SKM-1 (cell line): Measurements from ENCODE around the gene ZCCHC9.

ENCODE experiments used
- DNase-seq: peaks from one replicate; lab custom pipeline; 2025; ENCODE audit not compliant: unreplicated experiment; lab: John Stamatoyannopoulos, UW

The ZCCHC9 gene

DNA sequence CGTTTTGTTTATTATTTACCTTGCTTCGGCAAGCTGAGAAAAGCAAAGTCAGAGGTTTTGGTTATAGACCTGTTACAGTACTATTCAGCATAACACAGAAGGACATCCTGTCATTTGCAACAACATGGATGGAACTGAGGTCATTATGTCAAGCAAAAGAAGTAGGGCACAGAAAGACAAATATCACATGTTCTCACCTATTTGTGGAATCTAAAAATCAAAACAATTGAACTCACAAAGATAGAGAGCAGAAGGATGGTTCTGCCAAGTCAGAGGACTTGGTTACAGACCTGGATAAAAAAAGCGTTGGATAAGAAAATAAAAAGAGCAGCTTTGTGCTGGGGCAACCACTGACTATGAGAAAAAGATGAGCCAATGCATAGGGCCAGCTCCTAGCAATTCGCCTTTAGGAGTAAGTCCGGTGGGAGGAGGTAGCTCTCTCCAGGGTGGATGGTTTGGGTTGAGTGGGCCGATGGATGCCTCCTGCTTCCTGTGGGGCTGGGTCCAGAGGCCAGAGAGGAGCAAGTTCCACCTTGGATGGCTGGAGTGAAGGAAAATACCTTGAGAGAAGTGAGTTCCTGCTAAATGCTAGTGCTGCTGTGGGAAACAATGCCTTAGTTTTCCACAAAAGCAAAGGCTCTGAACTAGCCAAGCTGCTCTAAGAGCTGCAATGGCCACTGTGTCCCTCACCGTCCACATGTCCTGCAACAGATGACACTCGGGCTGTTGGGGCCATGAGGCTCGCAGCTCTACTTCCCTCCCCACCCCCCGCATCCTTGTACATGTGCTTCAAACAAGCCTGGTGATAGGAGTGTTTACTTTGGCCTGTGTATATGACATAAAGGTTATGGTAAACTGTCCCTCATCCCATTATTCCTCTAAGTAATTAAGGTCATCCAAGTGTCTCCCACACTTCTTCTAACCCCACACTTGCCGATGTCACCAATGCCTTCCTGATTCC is 54.2 kb downstream of the ZCCHC9 start:
- no peak for DNase-seq

DNA sequence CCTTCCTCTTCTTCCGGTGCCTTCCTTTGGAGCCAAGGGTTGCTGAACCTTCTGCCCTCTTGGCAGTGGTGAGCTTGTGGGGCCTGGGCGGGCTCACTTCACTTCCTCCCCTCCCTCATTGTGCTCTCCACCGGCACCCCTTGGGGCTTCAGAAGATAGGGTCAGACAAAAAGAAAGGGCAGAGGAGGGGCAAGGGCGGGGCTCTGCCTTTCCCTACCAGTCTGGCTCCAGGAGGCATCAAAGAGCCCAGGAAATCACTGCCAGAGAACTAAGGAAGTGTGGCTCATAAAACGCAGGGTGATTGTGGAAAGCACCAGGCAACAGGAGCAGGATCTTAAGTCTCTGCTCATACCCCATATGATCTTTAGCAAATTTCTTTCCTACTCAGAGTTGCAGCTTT is 57.7 kb downstream of the ZCCHC9 start:
- DNase-seq: no peak

DNA sequence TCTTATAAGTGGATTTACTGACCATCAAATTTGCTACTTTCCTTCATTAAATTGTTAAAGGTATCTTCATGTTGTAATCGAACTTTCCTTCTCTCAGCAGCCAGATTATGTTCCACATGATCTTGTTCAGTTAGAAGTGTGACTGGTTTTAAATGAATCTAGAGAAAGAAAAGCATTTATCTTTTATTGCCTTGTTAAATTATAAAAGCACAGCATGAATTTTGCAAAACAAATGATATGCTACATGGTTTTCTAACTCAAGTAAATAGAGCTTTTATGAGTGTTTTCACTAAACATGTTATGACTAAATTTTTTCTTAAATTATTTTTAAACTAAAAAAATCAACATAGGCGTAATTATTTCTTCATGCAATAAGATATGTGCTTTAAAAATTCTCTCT is 58.5 kb downstream of the ZCCHC9 start:
- DNase-seq: no peak

DNA sequence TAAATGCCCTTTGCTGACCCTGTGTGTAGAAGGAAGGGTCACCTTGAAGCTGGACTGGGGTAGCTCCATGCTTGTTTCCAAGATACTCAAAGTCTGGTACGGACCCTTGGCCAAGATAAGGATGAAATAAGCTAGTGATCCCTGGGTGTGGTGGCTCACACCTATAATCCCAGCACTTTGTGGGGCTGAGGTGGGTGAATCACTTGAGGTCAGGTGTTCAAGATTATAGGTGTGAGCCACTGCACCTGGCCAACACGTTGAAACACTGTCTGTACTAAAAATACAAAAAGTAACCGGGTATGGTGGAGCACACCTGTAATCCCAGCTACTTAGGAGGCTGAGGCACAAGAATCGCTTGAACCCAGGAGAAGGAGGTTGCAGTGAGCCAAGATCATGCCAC is 59.3 kb downstream of the ZCCHC9 start:
- no peak for DNase-seq

DNA sequence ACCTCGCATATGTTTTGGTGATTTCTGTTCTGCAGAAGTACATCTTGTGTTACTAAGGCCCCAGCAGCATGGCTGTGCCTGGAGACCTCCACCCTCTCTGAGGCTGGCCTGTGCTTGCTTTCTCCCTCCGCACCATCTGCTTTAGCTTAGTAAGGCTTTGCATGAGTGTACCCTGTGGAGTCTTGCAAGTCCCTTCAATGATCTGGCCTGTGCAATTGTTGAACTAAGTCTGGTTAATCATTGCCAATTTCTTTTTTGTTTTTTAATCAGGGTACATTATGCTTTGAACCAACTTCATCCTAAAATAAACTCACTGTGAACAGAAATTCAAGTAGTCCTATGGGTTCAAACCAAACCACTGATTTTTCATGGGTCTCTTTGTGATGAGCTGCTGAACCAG is 60.2 kb downstream of the ZCCHC9 start:
- no peak for DNase-seq
